Liver (tissue), 9 donors: ENCODE measurements around the gene SLC25A13. TPM values are rescaled to one million over a fixed set of nuclear protein-coding genes. Genes with fewer than 3 reads are reported as not detected.
A peak's percentile ranks its signal among the peaks of the same experiment; 100 is the strongest.

Source experiments
- DNase-seq: peaks from one replicate; pipeline ENCODE4 v3.0.0-alpha.2; 2017; ENCODE audit warnings: low spot score
- H3K27ac ChIP-seq, 2 donors: one replicate each; pipeline ENCODE4 v1.7.0; 2013; ENCODE audit warnings: inconsistent platforms in 2 of 2, low read length in 2 of 2, control low read depth in 1 of 2, low read depth in 1 of 2, mild to moderate bottlenecking in 1 of 2
- H3K27me3 ChIP-seq, 4 donors: one replicate each; pipeline versions ENCODE4 v1.6.1 to v1.7.0; 2013; ENCODE audit warnings: low read length in 3 of 4, inconsistent platforms in 1 of 4, mild to moderate bottlenecking in 1 of 4, moderate library complexity in 1 of 4; ENCODE audit not compliant: control insufficient read depth in 4 of 4, insufficient read depth in 4 of 4
- H3K36me3 ChIP-seq, 4 donors: one replicate each; pipeline versions ENCODE4 v1.6.1 to v1.7.0; 2013; ENCODE audit warnings: low read length in 3 of 4, mild to moderate bottlenecking in 3 of 4, low read depth in 1 of 4, moderate library complexity in 1 of 4; ENCODE audit not compliant: control insufficient read depth in 4 of 4, insufficient read depth in 3 of 4
- H3K4me1 ChIP-seq, 4 donors: one replicate each; pipeline versions ENCODE4 v1.6.1 to v1.7.0; 2013; ENCODE audit warnings: low read length in 3 of 4, mild to moderate bottlenecking in 3 of 4, moderate library complexity in 1 of 4; ENCODE audit not compliant: control insufficient read depth in 4 of 4, insufficient read depth in 4 of 4
- H3K4me3 ChIP-seq, 3 donors: one replicate each; pipeline versions ENCODE4 v1.6.1 to v1.7.0; 2013; ENCODE audit warnings: low read length in 3 of 3, control low read depth in 1 of 3, low read depth in 1 of 3, mild to moderate bottlenecking in 1 of 3
- H3K9ac ChIP-seq, 2 donors: one replicate each; pipeline ENCODE4 v1.7.0; 2013; ENCODE audit warnings: low read length in 2 of 2, mild to moderate bottlenecking in 2 of 2, moderate library complexity in 2 of 2, control low read depth in 1 of 2, low read depth in 1 of 2
- H3K9me3 ChIP-seq, 4 donors: one replicate each; pipeline versions ENCODE4 v1.6.1 to v1.7.0; 2013; ENCODE audit warnings: low read length in 3 of 4; ENCODE audit not compliant: control insufficient read depth in 4 of 4
- EGR1 ChIP-seq, 2 donors: IDR thresholded peaks; 2 replicates each; pipeline ENCODE4 v1.6.1; 2016 to 2018; ENCODE audit warnings: antibody characterized with exemption in 2 of 2, low read depth in 2 of 2
- FOXA1 ChIP-seq: IDR thresholded peaks from 2 replicates; pipeline ENCODE4 v1.6.1; 2016; ENCODE audit warnings: antibody characterized with exemption
- FOXA2 ChIP-seq: IDR thresholded peaks from 2 replicates; pipeline ENCODE4 v1.6.1; 2016; ENCODE audit warnings: antibody characterized with exemption
- GABPA ChIP-seq, 2 donors: IDR thresholded peaks in 1 of 2; conservative IDR thresholded peaks in 1 of 2; 2 replicates each; pipeline ENCODE4 v1.6.1; 2016; ENCODE audit warnings: antibody characterized with exemption in 2 of 2, mild to moderate bottlenecking in 1 of 2, moderate library complexity in 1 of 2
- HNF4A ChIP-seq, 2 donors: conservative IDR thresholded peaks; 2 replicates each; pipeline ENCODE4 v1.6.1; 2016; ENCODE audit warnings: antibody characterized with exemption in 2 of 2, mild to moderate bottlenecking in 2 of 2
- HNF4G ChIP-seq: IDR thresholded peaks from 2 replicates; pipeline ENCODE4 v1.6.1; 2016; ENCODE audit warnings: antibody characterized with exemption
- JUND ChIP-seq, 2 donors: IDR thresholded peaks; 2 replicates each; pipeline ENCODE4 v1.6.1; 2016; ENCODE audit warnings: antibody characterized with exemption in 2 of 2
- NR2F2 ChIP-seq: IDR thresholded peaks from 2 replicates; pipeline ENCODE4 v1.6.1; 2016; ENCODE audit warnings: antibody characterized with exemption
- RAD21 ChIP-seq, 2 donors: IDR thresholded peaks; 2 replicates each; pipeline ENCODE4 v1.6.1; 2016; ENCODE audit warnings: antibody characterized with exemption in 2 of 2, mild to moderate bottlenecking in 2 of 2
- RXRA ChIP-seq, 2 donors: IDR thresholded peaks; 2 replicates each; pipeline ENCODE4 v1.6.1; 2017 to 2018; ENCODE audit warnings: antibody characterized with exemption in 2 of 2, mild to moderate bottlenecking in 1 of 2
- SP1 ChIP-seq: IDR thresholded peaks from 2 replicates; pipeline ENCODE4 v1.6.1; 2018; ENCODE audit warnings: antibody characterized with exemption, mild to moderate bottlenecking
- TAF1 ChIP-seq: conservative IDR thresholded peaks from 2 replicates; pipeline ENCODE4 v1.6.1; 2016; ENCODE audit warnings: antibody characterized with exemption, mild to moderate bottlenecking
- YY1 ChIP-seq: IDR thresholded peaks from 2 replicates; pipeline ENCODE4 v1.6.1; 2016; ENCODE audit warnings: antibody characterized with exemption, mild to moderate bottlenecking
- WGBS: extraction: QIAGEN DNeasy Blood & Tissue Kit; methylation state at CpG from one replicate; pipeline ENCODE4 v1.1.7; 2013; 5-methylcytosine and 5-hydroxymethylcytosine counted together
- polyA plus RNA-seq, 2 donors: library from polyadenylated mRNA; stranded (reverse) in 1 of 2; unstranded in 1 of 2; fragments of 200-250 nt in 1 of 2; fragments of >200 nt in 1 of 2; fragmentation: Nextera tagmentation in 1 of 2; extraction: Ambion mirVana in 1 of 2; gene quantifications; one replicate each; pipeline versions ENCODE4 v1.2.1 to v1.2.3, GENCODE V29; 2013 to 2015
- total RNA-seq, 2 donors: library from RNA; depleted of rRNA; stranded (reverse); fragments of >200 nt; gene quantifications; one replicate each; pipeline ENCODE4 v1.2.3, GENCODE V29; 2014
- TF ChIP-seq, protein P1 (sequence below): fragments of 150-350 bp; IDR thresholded peaks from 2 replicates; pipeline ENCODE4 v1.5.1; 2017; ENCODE audit warnings: improper control_type of control experiment, low read depth, low read length; ENCODE audit not compliant: missing input control
- TF ChIP-seq, protein P2 (sequence below): IDR thresholded peaks from 2 replicates; pipeline ENCODE4 v1.6.1; 2016; ENCODE audit warnings: antibody characterized with exemption, mild to moderate bottlenecking
- TF ChIP-seq, protein P3 (sequence below): IDR thresholded peaks from 2 replicates; pipeline ENCODE4 v1.6.1; 2016; ENCODE audit warnings: antibody characterized with exemption
- TF ChIP-seq, protein P4 (sequence below): IDR thresholded peaks from 2 replicates; pipeline ENCODE4 v1.6.1; 2016; ENCODE audit warnings: antibody characterized with exemption
- donor health status: healthy.
- donor health status: healthy.
- donor health status: healthy.
- donor health status: healthy.
- donor health status: healthy.

Gene SLC25A13
- total and polyA plus RNA-seq, 4 donors: 45.6 to 116 (median 63.9) TPM

DNA sequence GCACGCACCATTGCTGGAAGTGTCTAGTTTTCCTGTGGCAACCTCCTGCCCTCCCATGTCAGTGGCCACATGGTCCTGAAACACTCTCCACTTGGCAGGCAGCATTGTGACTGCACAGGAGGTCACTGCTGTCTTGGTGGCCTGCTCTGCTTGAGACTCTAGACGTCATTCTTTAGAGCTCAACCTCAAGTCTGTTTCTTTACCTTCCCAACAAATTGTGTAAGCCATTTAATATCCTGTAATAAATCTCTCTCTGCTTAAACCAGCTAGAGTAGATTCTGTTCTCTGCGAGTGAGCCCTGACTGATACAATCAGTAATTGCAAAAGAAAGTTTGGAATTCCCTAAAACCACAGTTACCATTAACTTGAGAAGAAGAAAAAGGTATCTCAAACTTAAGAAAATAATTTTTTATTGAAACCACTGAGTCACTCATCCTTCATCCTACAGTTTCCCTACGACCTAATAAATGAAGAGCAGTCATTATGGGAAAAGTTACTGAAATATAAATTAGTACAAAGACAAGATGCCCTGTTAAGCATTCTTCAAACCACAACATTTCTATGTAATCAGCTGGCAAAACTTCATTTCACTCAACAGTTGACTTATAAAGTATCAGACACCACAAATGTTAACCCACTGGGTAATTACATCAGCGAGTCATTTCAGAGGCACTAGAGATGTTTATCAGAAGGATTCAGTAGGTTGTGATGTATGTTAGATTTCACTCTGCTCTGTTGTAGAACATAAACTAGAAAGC, 18.0 kb downstream of the SLC25A13 start:
- TF ChIP-seq, protein P1, sequence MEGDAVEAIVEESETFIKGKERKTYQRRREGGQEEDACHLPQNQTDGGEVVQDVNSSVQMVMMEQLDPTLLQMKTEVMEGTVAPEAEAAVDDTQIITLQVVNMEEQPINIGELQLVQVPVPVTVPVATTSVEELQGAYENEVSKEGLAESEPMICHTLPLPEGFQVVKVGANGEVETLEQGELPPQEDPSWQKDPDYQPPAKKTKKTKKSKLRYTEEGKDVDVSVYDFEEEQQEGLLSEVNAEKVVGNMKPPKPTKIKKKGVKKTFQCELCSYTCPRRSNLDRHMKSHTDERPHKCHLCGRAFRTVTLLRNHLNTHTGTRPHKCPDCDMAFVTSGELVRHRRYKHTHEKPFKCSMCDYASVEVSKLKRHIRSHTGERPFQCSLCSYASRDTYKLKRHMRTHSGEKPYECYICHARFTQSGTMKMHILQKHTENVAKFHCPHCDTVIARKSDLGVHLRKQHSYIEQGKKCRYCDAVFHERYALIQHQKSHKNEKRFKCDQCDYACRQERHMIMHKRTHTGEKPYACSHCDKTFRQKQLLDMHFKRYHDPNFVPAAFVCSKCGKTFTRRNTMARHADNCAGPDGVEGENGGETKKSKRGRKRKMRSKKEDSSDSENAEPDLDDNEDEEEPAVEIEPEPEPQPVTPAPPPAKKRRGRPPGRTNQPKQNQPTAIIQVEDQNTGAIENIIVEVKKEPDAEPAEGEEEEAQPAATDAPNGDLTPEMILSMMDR: no peak
- TF ChIP-seq EGR1 (IDR thresholded peaks at IDR 0.05; ENCODE audit: low read depth in 2 of 2) (no peak), FOXA2 (no peak), SP1 (no peak), TAF1 (no peak), NR2F2 (no peak), GABPA (IDR thresholded peaks at IDR 0.05 in 1 of 2, conservative IDR thresholded peaks at IDR 0.05 in 1 of 2) (no peak), HNF4G (no peak), FOXA1 (no peak)
- TF ChIP-seq, protein P2, sequence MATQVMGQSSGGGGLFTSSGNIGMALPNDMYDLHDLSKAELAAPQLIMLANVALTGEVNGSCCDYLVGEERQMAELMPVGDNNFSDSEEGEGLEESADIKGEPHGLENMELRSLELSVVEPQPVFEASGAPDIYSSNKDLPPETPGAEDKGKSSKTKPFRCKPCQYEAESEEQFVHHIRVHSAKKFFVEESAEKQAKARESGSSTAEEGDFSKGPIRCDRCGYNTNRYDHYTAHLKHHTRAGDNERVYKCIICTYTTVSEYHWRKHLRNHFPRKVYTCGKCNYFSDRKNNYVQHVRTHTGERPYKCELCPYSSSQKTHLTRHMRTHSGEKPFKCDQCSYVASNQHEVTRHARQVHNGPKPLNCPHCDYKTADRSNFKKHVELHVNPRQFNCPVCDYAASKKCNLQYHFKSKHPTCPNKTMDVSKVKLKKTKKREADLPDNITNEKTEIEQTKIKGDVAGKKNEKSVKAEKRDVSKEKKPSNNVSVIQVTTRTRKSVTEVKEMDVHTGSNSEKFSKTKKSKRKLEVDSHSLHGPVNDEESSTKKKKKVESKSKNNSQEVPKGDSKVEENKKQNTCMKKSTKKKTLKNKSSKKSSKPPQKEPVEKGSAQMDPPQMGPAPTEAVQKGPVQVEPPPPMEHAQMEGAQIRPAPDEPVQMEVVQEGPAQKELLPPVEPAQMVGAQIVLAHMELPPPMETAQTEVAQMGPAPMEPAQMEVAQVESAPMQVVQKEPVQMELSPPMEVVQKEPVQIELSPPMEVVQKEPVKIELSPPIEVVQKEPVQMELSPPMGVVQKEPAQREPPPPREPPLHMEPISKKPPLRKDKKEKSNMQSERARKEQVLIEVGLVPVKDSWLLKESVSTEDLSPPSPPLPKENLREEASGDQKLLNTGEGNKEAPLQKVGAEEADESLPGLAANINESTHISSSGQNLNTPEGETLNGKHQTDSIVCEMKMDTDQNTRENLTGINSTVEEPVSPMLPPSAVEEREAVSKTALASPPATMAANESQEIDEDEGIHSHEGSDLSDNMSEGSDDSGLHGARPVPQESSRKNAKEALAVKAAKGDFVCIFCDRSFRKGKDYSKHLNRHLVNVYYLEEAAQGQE: no peak
- TF ChIP-seq, protein P3, sequence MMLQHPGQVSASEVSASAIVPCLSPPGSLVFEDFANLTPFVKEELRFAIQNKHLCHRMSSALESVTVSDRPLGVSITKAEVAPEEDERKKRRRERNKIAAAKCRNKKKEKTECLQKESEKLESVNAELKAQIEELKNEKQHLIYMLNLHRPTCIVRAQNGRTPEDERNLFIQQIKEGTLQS: no peak
- Histone ChIP-seq H3K9ac (no peak overlapping the region), H3K4me1 (peaks cover 15 to 92% (median 69%) of the 10 kb centered on the region in 4 donors), H3K27ac (peak overlapping the region; percentile 34 to 71), H3K27me3 (no peaks in the 10 kb centered on the region), H3K36me3 (no peaks in the 10 kb centered on the region), H3K4me3 (no peak overlapping the region), H3K9me3 (no peaks in the 10 kb centered on the region)
- 55% methylated on average over 5 of the region's 5 CpGs for WGBS
- no peak for DNase-seq

DNA sequence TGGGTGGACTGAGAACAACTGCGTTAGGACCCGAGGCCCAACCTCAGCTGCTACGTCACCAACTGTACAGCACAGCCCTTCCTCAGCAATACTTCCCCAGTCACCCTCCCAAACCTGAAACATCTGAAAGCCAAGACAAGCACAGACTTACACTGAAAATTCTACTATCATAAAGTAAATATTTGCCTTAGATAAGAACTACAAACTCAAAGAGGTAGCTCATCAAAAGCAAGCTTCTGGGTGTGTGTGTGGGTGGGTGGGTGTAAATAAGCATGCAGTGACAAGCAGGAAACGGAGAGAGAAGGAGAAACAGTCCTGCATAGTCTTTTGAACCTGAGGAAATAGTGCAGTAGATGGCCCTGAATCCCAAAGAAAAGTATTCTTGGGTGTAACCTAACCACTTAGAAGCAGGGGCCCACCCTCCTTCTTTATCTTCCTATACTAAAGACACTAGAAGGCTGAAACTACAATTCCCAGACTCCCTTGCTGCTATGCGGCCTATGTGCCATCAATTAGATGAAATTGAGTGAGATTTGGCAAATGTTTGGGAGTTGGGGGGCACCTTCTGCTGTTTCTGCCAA, 18.7 kb downstream of the SLC25A13 start:
- H3K4me3 ChIP-seq: no peak overlapping the region
- WGBS: 35% methylated on average over 5 of the region's 5 CpGs
- no peak for DNase-seq
- TF ChIP-seq RAD21 (IDR thresholded peaks at IDR 0.05): peak; percentile 54 to 63
- TF ChIP-seq SP1: peak; percentile 64
- TF ChIP-seq FOXA1: peak; percentile 85
- peak; percentile 44 for TF ChIP-seq HNF4G
- TF ChIP-seq, protein P3: peak; percentile 49
- TF ChIP-seq JUND (IDR thresholded peaks at IDR 0.05): peak; percentile 76 to 78
- peak; percentile 51 for TF ChIP-seq YY1
- TF ChIP-seq, protein P4, sequence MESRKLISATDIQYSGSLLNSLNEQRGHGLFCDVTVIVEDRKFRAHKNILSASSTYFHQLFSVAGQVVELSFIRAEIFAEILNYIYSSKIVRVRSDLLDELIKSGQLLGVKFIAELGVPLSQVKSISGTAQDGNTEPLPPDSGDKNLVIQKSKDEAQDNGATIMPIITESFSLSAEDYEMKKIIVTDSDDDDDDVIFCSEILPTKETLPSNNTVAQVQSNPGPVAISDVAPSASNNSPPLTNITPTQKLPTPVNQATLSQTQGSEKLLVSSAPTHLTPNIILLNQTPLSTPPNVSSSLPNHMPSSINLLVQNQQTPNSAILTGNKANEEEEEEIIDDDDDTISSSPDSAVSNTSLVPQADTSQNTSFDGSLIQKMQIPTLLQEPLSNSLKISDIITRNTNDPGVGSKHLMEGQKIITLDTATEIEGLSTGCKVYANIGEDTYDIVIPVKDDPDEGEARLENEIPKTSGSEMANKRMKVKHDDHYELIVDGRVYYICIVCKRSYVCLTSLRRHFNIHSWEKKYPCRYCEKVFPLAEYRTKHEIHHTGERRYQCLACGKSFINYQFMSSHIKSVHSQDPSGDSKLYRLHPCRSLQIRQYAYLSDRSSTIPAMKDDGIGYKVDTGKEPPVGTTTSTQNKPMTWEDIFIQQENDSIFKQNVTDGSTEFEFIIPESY: peak; percentile 75
- TF ChIP-seq EGR1 (IDR thresholded peaks at IDR 0.05; ENCODE audit: low read depth in 2 of 2): peak; percentile 93 to 94
- TF ChIP-seq HNF4A (conservative IDR thresholded peaks at IDR 0.05): peak; percentile 79 to 81
- TF ChIP-seq GABPA (IDR thresholded peaks at IDR 0.05 in 1 of 2, conservative IDR thresholded peaks at IDR 0.05 in 1 of 2): no peak
- peak; percentile 93 for TF ChIP-seq FOXA2
- TF ChIP-seq RXRA (IDR thresholded peaks at IDR 0.05): peak; percentile 79 to 90
- no peak for TF ChIP-seq NR2F2
- TF ChIP-seq, protein P2: peak; percentile 38

More for the DNA sequence above, 18.7 kb downstream of the SLC25A13 start:
- no peaks in the 10 kb centered on the region for H3K27me3 ChIP-seq
- H3K9ac ChIP-seq: no peak overlapping the region
- H3K27ac ChIP-seq: peak overlapping the region; percentile 34 to 71
- H3K4me1 ChIP-seq: peaks cover 15 to 86% (median 66%) of the 10 kb centered on the region in 4 donors
- H3K9me3 ChIP-seq: no peaks in the 10 kb centered on the region
- no peaks in the 10 kb centered on the region for H3K36me3 ChIP-seq
